ENCODE data around the gene PLEKHN1. TPM values are rescaled to one million over a fixed set of nuclear protein-coding genes. Genes with fewer than 3 reads are reported as not detected.

The PLEKHN1 gene
- total RNA-seq, 2 donors from 2014 or later, result 1.5 to 4.6 TPM

GRCh38 chr1:931380-932172 is 34.7 kb upstream of the PLEKHN1 start:
- peaks cover 52% of the 10 kb centered on the region for H3K27me3 ChIP-seq (ENCODE audit: control insufficient read depth, insufficient read depth, low read length, poor library complexity, severe bottlenecking)
- H3K27ac Mint-ChIP-seq, result no peak overlapping the region

GRCh38 chr1:932173-932510 is 34.1 kb upstream of the PLEKHN1 start:
- H3K27me3 Mint-ChIP-seq (ENCODE audit: insufficient read depth), result peaks cover 58% of the 10 kb centered on the region
- H3K9me3 Mint-ChIP-seq, result no peaks in the 10 kb centered on the region
- H3K4me1 Mint-ChIP-seq, result peaks cover 20% of the 10 kb centered on the region
- no peak overlapping the region for H3K4me3 Mint-ChIP-seq
- H3K9me3 ChIP-seq (ENCODE audit: control insufficient read depth, low read length), result no peaks in the 10 kb centered on the region
- DNase-seq, result peak; percentile 57
- peaks cover 46% of the 10 kb centered on the region for H3K27me3 ChIP-seq (ENCODE audit: control insufficient read depth, insufficient read depth, low read length, poor library complexity, severe bottlenecking)
- no peaks in the 10 kb centered on the region for H3K36me3 ChIP-seq (ENCODE audit: control insufficient read depth, insufficient read depth, low read length)
- TF ChIP-seq CTCF (conservative IDR thresholded peaks at IDR 0.05), result no peak
- H3K27ac ChIP-seq (ENCODE audit: low read depth, low read length), result no peak overlapping the region
- no peak overlapping the region for H3K4me3 ChIP-seq (ENCODE audit: low read length)
- H3K36me3 Mint-ChIP-seq (ENCODE audit: low read depth), result peaks cover 18% of the 10 kb centered on the region
- peaks cover 12% of the 10 kb centered on the region for H3K4me1 ChIP-seq (ENCODE audit: control insufficient read depth, insufficient read depth, low read length)
- WGBS, 2 experiments (ENCODE audit: insufficient coverage in 1 of 2, insufficient read length in 1 of 2), result 53 to 70% methylated on average over 13 to 16 of the region's 16 CpGs
- H3K9ac ChIP-seq (ENCODE audit: extremely low read depth, low read length, poor library complexity, severe bottlenecking), result no peak overlapping the region
- no peak overlapping the region for H3K27ac Mint-ChIP-seq

More at GRCh38 chr1:931380-932172, 34.7 kb upstream of the PLEKHN1 start:
- TF ChIP-seq CTCF (conservative IDR thresholded peaks at IDR 0.05), result peak; percentile 33
- Histone ChIP-seq H3K9me3 (ENCODE audit: control insufficient read depth, low read length) (no peaks in the 10 kb centered on the region), H3K4me1 (ENCODE audit: control insufficient read depth, insufficient read depth, low read length) (peaks cover 12% of the 10 kb centered on the region), H3K27ac (ENCODE audit: low read depth, low read length) (no peak overlapping the region), H3K4me3 (ENCODE audit: low read length) (no peak overlapping the region), H3K36me3 (ENCODE audit: control insufficient read depth, insufficient read depth, low read length) (no peaks in the 10 kb centered on the region), H3K9ac (ENCODE audit: extremely low read depth, low read length, poor library complexity, severe bottlenecking) (no peak overlapping the region)
- H3K9me3 Mint-ChIP-seq, result no peaks in the 10 kb centered on the region
- DNase-seq, result peak; percentile 57
- peaks cover 60% of the 10 kb centered on the region for H3K27me3 Mint-ChIP-seq (ENCODE audit: insufficient read depth)
- WGBS, 2 experiments (ENCODE audit: insufficient coverage in 1 of 2, insufficient read length in 1 of 2), result 74 to 78% methylated on average over 10 to 15 of the region's 15 CpGs
- no peak overlapping the region for H3K4me3 Mint-ChIP-seq
- H3K4me1 Mint-ChIP-seq, result peaks cover 21% of the 10 kb centered on the region
- peaks cover 21% of the 10 kb centered on the region for H3K36me3 Mint-ChIP-seq (ENCODE audit: low read depth)

- H3K36me3 ChIP-seq (ENCODE audit: control insufficient read depth, insufficient read depth, low read length), result no peaks in the 10 kb centered on the region
- WGBS, 2 experiments (ENCODE audit: insufficient coverage in 1 of 2, insufficient read length in 1 of 2), result 75 to 83% methylated on average over 12 to 25 of the region's 25 CpGs
- H3K4me1 Mint-ChIP-seq, result peaks cover 20% of the 10 kb centered on the region
- H3K27ac Mint-ChIP-seq, result no peak overlapping the region
- H3K9me3 ChIP-seq (ENCODE audit: control insufficient read depth, low read length), result no peaks in the 10 kb centered on the region
- H3K4me1 ChIP-seq (ENCODE audit: control insufficient read depth, insufficient read depth, low read length), result peaks cover 12% of the 10 kb centered on the region
- H3K4me3 ChIP-seq (ENCODE audit: low read length), result no peak overlapping the region
- no peak for TF ChIP-seq CTCF (conservative IDR thresholded peaks at IDR 0.05)
- H3K27me3 Mint-ChIP-seq (ENCODE audit: insufficient read depth), result peaks cover 51% of the 10 kb centered on the region
- no peak overlapping the region for H3K9ac ChIP-seq (ENCODE audit: extremely low read depth, low read length, poor library complexity, severe bottlenecking)
- DNase-seq, result no peak
- H3K27me3 ChIP-seq (ENCODE audit: control insufficient read depth, insufficient read depth, low read length, poor library complexity, severe bottlenecking), result peaks cover 38% of the 10 kb centered on the region
- no peak overlapping the region for H3K4me3 Mint-ChIP-seq
- peaks cover 12% of the 10 kb centered on the region for H3K36me3 Mint-ChIP-seq (ENCODE audit: low read depth)
- no peak overlapping the region for H3K27ac ChIP-seq (ENCODE audit: low read depth, low read length)
- H3K9me3 Mint-ChIP-seq, result no peaks in the 10 kb centered on the region
Observed at GRCh38 chr1:932776-933602, 33.3 kb upstream of the PLEKHN1 start.
